ENCODE measurements around the gene LYZL2. TPM values are rescaled to one million over a fixed set of nuclear protein-coding genes. Genes with fewer than 3 reads are reported as not detected.

The LYZL2 gene
- total RNA-seq, 1 donor from 2014 or later, result not detected

GRCh38 chr10:30580676-30581075 lies 48.9 kb downstream of the LYZL2 start:
- Histone ChIP-seq H3K36me3 (ENCODE audit: insufficient read depth, low read length) (no peaks in the 10 kb centered on the region), H3K9ac (ENCODE audit: low read length) (no peak overlapping the region), H3K4me1 (ENCODE audit: insufficient read depth, low read length) (peaks cover 9% of the 10 kb centered on the region), H3K27me3 (ENCODE audit: insufficient read depth, low read length) (peaks cover 5% of the 10 kb centered on the region), H3K4me2 (ENCODE audit: low read length) (no peak overlapping the region), H3K79me2 (ENCODE audit: insufficient read depth, low read length) (no peaks in the 10 kb centered on the region), H2AFZ (ENCODE audit: low read depth, low read length) (no peak overlapping the region), H3K9me3 (ENCODE audit: insufficient read depth, low read depth, low read length) (no peaks in the 10 kb centered on the region), H4K20me1 (ENCODE audit: insufficient read depth, low read length) (no peaks in the 10 kb centered on the region), H3K4me3 (ENCODE audit: insufficient read depth, low read depth, low read length) (no peak overlapping the region), H3K27ac (ENCODE audit: low read depth, low read length) (no peak overlapping the region)
- FAIRE-seq (no peak), DNase-seq (ENCODE audit: low read depth) (no peak)
- Mint-ChIP-seq H3K27me3 (ENCODE audit: low read depth, unreplicated experiment) (no peaks in the 10 kb centered on the region), H3K9me3 (ENCODE audit: unreplicated experiment) (no peaks in the 10 kb centered on the region), H3K4me3 (ENCODE audit: unreplicated experiment) (no peak overlapping the region), H3K4me1 (ENCODE audit: low read depth, unreplicated experiment) (peaks cover 5% of the 10 kb centered on the region), H3K36me3 (ENCODE audit: low read depth, unreplicated experiment) (no peaks in the 10 kb centered on the region), H3K27ac (ENCODE audit: unreplicated experiment) (no peak overlapping the region)
- TF ChIP-seq EZH2 (IDR thresholded peaks at IDR 0.05; ENCODE audit: insufficient read depth, low read length) (no peak), CTCF (IDR thresholded peaks at IDR 0.05; ENCODE audit: insufficient read depth, low read depth, low read length) (no peak)

- no peak overlapping the region for H3K27ac Mint-ChIP-seq (ENCODE audit: unreplicated experiment)
- peaks cover 5% of the 10 kb centered on the region for H3K27me3 ChIP-seq (ENCODE audit: insufficient read depth, low read length)
- H3K9me3 ChIP-seq (ENCODE audit: insufficient read depth, low read depth, low read length), result no peaks in the 10 kb centered on the region
- no peaks in the 10 kb centered on the region for H3K36me3 ChIP-seq (ENCODE audit: insufficient read depth, low read length)
- TF ChIP-seq EZH2 (IDR thresholded peaks at IDR 0.05; ENCODE audit: insufficient read depth, low read length) (no peak), CTCF (IDR thresholded peaks at IDR 0.05; ENCODE audit: insufficient read depth, low read depth, low read length) (no peak)
- H4K20me1 ChIP-seq (ENCODE audit: insufficient read depth, low read length), result no peaks in the 10 kb centered on the region
- H3K27ac ChIP-seq (ENCODE audit: low read depth, low read length), result no peak overlapping the region
- H3K9ac ChIP-seq (ENCODE audit: low read length), result no peak overlapping the region
- DNase-seq (ENCODE audit: low read depth) (no peak), FAIRE-seq (no peak)
- H3K4me1 Mint-ChIP-seq (ENCODE audit: low read depth, unreplicated experiment), result peaks cover 5% of the 10 kb centered on the region
- H3K4me1 ChIP-seq (ENCODE audit: insufficient read depth, low read length), result peaks cover 9% of the 10 kb centered on the region
- H3K9me3 Mint-ChIP-seq (ENCODE audit: unreplicated experiment), result no peaks in the 10 kb centered on the region
- no peak overlapping the region for H3K4me3 Mint-ChIP-seq (ENCODE audit: unreplicated experiment)
- no peak overlapping the region for H2AFZ ChIP-seq (ENCODE audit: low read depth, low read length)
- H3K36me3 Mint-ChIP-seq (ENCODE audit: low read depth, unreplicated experiment), result no peaks in the 10 kb centered on the region
- H3K79me2 ChIP-seq (ENCODE audit: insufficient read depth, low read length), result no peaks in the 10 kb centered on the region
- no peaks in the 10 kb centered on the region for H3K27me3 Mint-ChIP-seq (ENCODE audit: low read depth, unreplicated experiment)
- no peak overlapping the region for H3K4me3 ChIP-seq (ENCODE audit: insufficient read depth, low read depth, low read length)
- no peak overlapping the region for H3K4me2 ChIP-seq (ENCODE audit: low read length)
Observed at GRCh38 chr10:30580241-30580640, 49.3 kb downstream of the LYZL2 start.

- Histone ChIP-seq H3K4me3 (ENCODE audit: insufficient read depth, low read depth, low read length) (no peak overlapping the region), H3K79me2 (ENCODE audit: insufficient read depth, low read length) (no peaks in the 10 kb centered on the region), H3K36me3 (ENCODE audit: insufficient read depth, low read length) (no peaks in the 10 kb centered on the region), H4K20me1 (ENCODE audit: insufficient read depth, low read length) (no peaks in the 10 kb centered on the region), H3K9me3 (ENCODE audit: insufficient read depth, low read depth, low read length) (no peaks in the 10 kb centered on the region), H3K27me3 (ENCODE audit: insufficient read depth, low read length) (peaks cover 9% of the 10 kb centered on the region), H2AFZ (ENCODE audit: low read depth, low read length) (no peak overlapping the region), H3K27ac (ENCODE audit: low read depth, low read length) (no peak overlapping the region), H3K4me1 (ENCODE audit: insufficient read depth, low read length) (peaks cover 9% of the 10 kb centered on the region), H3K4me2 (ENCODE audit: low read length) (no peak overlapping the region), H3K9ac (ENCODE audit: low read length) (no peak overlapping the region)
- H3K27me3 Mint-ChIP-seq (ENCODE audit: low read depth, unreplicated experiment), result peaks cover 4% of the 10 kb centered on the region
- no peaks in the 10 kb centered on the region for H3K9me3 Mint-ChIP-seq (ENCODE audit: unreplicated experiment)
- H3K4me1 Mint-ChIP-seq (ENCODE audit: low read depth, unreplicated experiment), result peaks cover 5% of the 10 kb centered on the region
- no peak for TF ChIP-seq EZH2 (IDR thresholded peaks at IDR 0.05; ENCODE audit: insufficient read depth, low read length)
- TF ChIP-seq CTCF (IDR thresholded peaks at IDR 0.05; ENCODE audit: insufficient read depth, low read depth, low read length), result no peak
- H3K4me3 Mint-ChIP-seq (ENCODE audit: unreplicated experiment), result no peak overlapping the region
- DNase-seq (ENCODE audit: low read depth) (no peak), FAIRE-seq (no peak)
- H3K27ac Mint-ChIP-seq (ENCODE audit: unreplicated experiment), result no peak overlapping the region
- no peaks in the 10 kb centered on the region for H3K36me3 Mint-ChIP-seq (ENCODE audit: low read depth, unreplicated experiment)
Observed at GRCh38 chr10:30579574-30579973, 50.0 kb downstream of the LYZL2 start.
